GM21717 (cell line): ENCODE data around the gene DHPS.
"Not testable (repeated sequence)": the region's sequence is repeated elsewhere in the genome, so short reads cannot be mapped to it uniquely, and the experiment has no call there.

Experiments
- ATAC-seq: cut with Tn5 transposase; IDR thresholded peaks from one replicate; pipeline ENCODE4 v1.9.1; 2021; ENCODE audit warnings: mild to moderate bottlenecking, moderate library complexity; ENCODE audit not compliant: unreplicated experiment

The DHPS gene

GRCh38 chr19:12647490-12648071 lies 34.1 kb downstream of the DHPS start:
- ATAC-seq = no peak

- no peak for ATAC-seq
These were observed 34.6 kb downstream of the DHPS start for GRCh38 chr19:12647047-12647446.

GRCh38 chr19:12646551-12646950 lies 35.1 kb downstream of the DHPS start:
- ATAC-seq = no peak

- not testable (repeated sequence) for ATAC-seq
These were observed 38.0 kb downstream of the DHPS start for GRCh38 chr19:12643716-12644115.

- ATAC-seq = no peak
These were observed 39.2 kb downstream of the DHPS start for GRCh38 chr19:12642506-12642905.

GRCh38 chr19:12641456-12641855 lies 40.2 kb downstream of the DHPS start:
- no peak for ATAC-seq

- ATAC-seq = peak; percentile 80
These were observed 41.6 kb downstream of the DHPS start for GRCh38 chr19:12639901-12640613.

GRCh38 chr19:12638611-12639182 lies 43.0 kb downstream of the DHPS start:
- ATAC-seq = no peak

- ATAC-seq = no peak
These were observed 45.0 kb downstream of the DHPS start for GRCh38 chr19:12636631-12637030.

- no peak for ATAC-seq
These were observed 52.5 kb downstream of the DHPS start for GRCh38 chr19:12629215-12629614.

- ATAC-seq = no peak
These were observed 53.3 kb downstream of the DHPS start for GRCh38 chr19:12628040-12629022.

GRCh38 chr19:12626958-12627357 lies 54.7 kb downstream of the DHPS start:
- ATAC-seq = no peak
